ENCODE data around the gene TRPM8.

GRCh38 chr2:233960203-233960602 is 43.0 kb downstream of the TRPM8 start:
- TF ChIP-seq TCF12 (IDR thresholded peaks at IDR 0.05; ENCODE audit: low read depth) (no peak), CREB1 (IDR thresholded peaks at IDR 0.05; ENCODE audit: low read depth) (no peak), NFIC (IDR thresholded peaks at IDR 0.05) (no peak), RAD21 (IDR thresholded peaks at IDR 0.05; ENCODE audit: low read depth) (no peak), TAF1 (IDR thresholded peaks at IDR 0.05; ENCODE audit: low read depth) (no peak), YY1 (IDR thresholded peaks at IDR 0.05; ENCODE audit: low read depth) (no peak)
